ENCODE results near the gene LYRM9.

The LYRM9 gene

GRCh38 chr17:27937025-27937546 is 43.9 kb upstream of the LYRM9 start:
- Histone ChIP-seq H3K27ac (ENCODE audit: low read depth, low read length) (no peak overlapping the region), H3K36me3 (ENCODE audit: low read length) (no peaks in the 10 kb centered on the region), H3K4me2 (ENCODE audit: low read depth, low read length, poor library complexity, severe bottlenecking) (no peak overlapping the region), H4K20me1 (ENCODE audit: low read depth, low read length) (no peaks in the 10 kb centered on the region), H2AFZ (ENCODE audit: low read depth, low read length, severe bottlenecking) (no peak overlapping the region), H3K9me2 (replicated peaks; ENCODE audit: insufficient read depth, low read length) (no peaks in the 10 kb centered on the region), H3K79me2 (ENCODE audit: insufficient read depth, low read length) (no peaks in the 10 kb centered on the region), H3K4me3 (ENCODE audit: insufficient read depth, low read length, poor library complexity, severe bottlenecking) (no peak overlapping the region), H3K9ac (ENCODE audit: low read length) (no peak overlapping the region), H3K27me3 (ENCODE audit: low read length) (no peaks in the 10 kb centered on the region), H3K9me3 (ENCODE audit: insufficient read depth, low read length) (no peaks in the 10 kb centered on the region), H3F3A (ENCODE audit: insufficient read depth) (no peaks in the 10 kb centered on the region)
- TF ChIP-seq EZH2phosphoT487 (conservative IDR thresholded peaks at IDR 0.05; ENCODE audit: low read length): no peak
- no peak for TF ChIP-seq CTCF (IDR thresholded peaks at IDR 0.05; ENCODE audit: insufficient read depth, low read length, poor library complexity, severe bottlenecking)

GRCh38 chr17:27930000-27930399 is 36.8 kb upstream of the LYRM9 start:
- TF ChIP-seq EZH2phosphoT487 (conservative IDR thresholded peaks at IDR 0.05; ENCODE audit: low read length) (no peak), CTCF (IDR thresholded peaks at IDR 0.05; ENCODE audit: insufficient read depth, low read length, poor library complexity, severe bottlenecking) (no peak)

GRCh38 chr17:27928587-27928986 is 35.4 kb upstream of the LYRM9 start:
- Histone ChIP-seq H3K36me3 (ENCODE audit: low read length) (no peaks in the 10 kb centered on the region), H3K27me3 (ENCODE audit: low read length) (no peaks in the 10 kb centered on the region), H3K4me3 (ENCODE audit: insufficient read depth, low read length, poor library complexity, severe bottlenecking) (no peak overlapping the region), H3K4me2 (ENCODE audit: low read depth, low read length, poor library complexity, severe bottlenecking) (no peak overlapping the region), H3K9me3 (ENCODE audit: insufficient read depth, low read length) (no peaks in the 10 kb centered on the region), H4K20me1 (ENCODE audit: low read depth, low read length) (no peaks in the 10 kb centered on the region), H3K9ac (ENCODE audit: low read length) (no peak overlapping the region), H2AFZ (ENCODE audit: low read depth, low read length, severe bottlenecking) (no peak overlapping the region), H3K9me2 (replicated peaks; ENCODE audit: insufficient read depth, low read length) (no peaks in the 10 kb centered on the region), H3F3A (ENCODE audit: insufficient read depth) (no peaks in the 10 kb centered on the region), H3K27ac (ENCODE audit: low read depth, low read length) (no peak overlapping the region), H3K79me2 (ENCODE audit: insufficient read depth, low read length) (no peaks in the 10 kb centered on the region)
- TF ChIP-seq CTCF (IDR thresholded peaks at IDR 0.05; ENCODE audit: insufficient read depth, low read length, poor library complexity, severe bottlenecking): no peak
- no peak for TF ChIP-seq EZH2phosphoT487 (conservative IDR thresholded peaks at IDR 0.05; ENCODE audit: low read length)

More at GRCh38 chr17:27930000-27930399, 36.8 kb upstream of the LYRM9 start:
- no peaks in the 10 kb centered on the region for H3F3A ChIP-seq (ENCODE audit: insufficient read depth)
- H3K27me3 ChIP-seq (ENCODE audit: low read length): no peaks in the 10 kb centered on the region
- H4K20me1 ChIP-seq (ENCODE audit: low read depth, low read length): no peaks in the 10 kb centered on the region
- H3K4me3 ChIP-seq (ENCODE audit: insufficient read depth, low read length, poor library complexity, severe bottlenecking): no peak overlapping the region
- no peaks in the 10 kb centered on the region for H3K36me3 ChIP-seq (ENCODE audit: low read length)
- H3K9me2 ChIP-seq (replicated peaks; ENCODE audit: insufficient read depth, low read length): no peaks in the 10 kb centered on the region
- H3K4me2 ChIP-seq (ENCODE audit: low read depth, low read length, poor library complexity, severe bottlenecking): no peak overlapping the region
- no peak overlapping the region for H2AFZ ChIP-seq (ENCODE audit: low read depth, low read length, severe bottlenecking)
- H3K9me3 ChIP-seq (ENCODE audit: insufficient read depth, low read length): no peaks in the 10 kb centered on the region
- no peak overlapping the region for H3K9ac ChIP-seq (ENCODE audit: low read length)
- no peaks in the 10 kb centered on the region for H3K79me2 ChIP-seq (ENCODE audit: insufficient read depth, low read length)
- H3K27ac ChIP-seq (ENCODE audit: low read depth, low read length): no peak overlapping the region
